ENCODE data around the gene SPAG5.
A peak's percentile ranks its signal among the peaks of the same experiment; 100 is the strongest.

SPAG5 gene

GRCh38 chr17:28572259-28573039 is 26.4 kb downstream of the SPAG5 start:
- no peak for DNase-seq

GRCh38 chr17:28571361-28572122 is 27.3 kb downstream of the SPAG5 start, which contains the start of gene PIGS:
Gene PIGS, minus strand, starts transcription at chr17:28571524. Its CDS starts 28 bp downstream, at chr17:28571496.
- peak; percentile 85 to 88 for DNase-seq

- DNase-seq, result peak in 1 of 2 experiments; percentile 31
These were observed 28.0 kb downstream of the SPAG5 start for GRCh38 chr17:28570716-28571360.

- DNase-seq, result no peak
These were observed 29.4 kb downstream of the SPAG5 start for GRCh38 chr17:28569446-28569845.

GRCh38 chr17:28567604-28568003 is 31.2 kb downstream of the SPAG5 start:
- no peak for DNase-seq

- DNase-seq, result no peak
These were observed 35.4 kb downstream of the SPAG5 start for GRCh38 chr17:28563475-28563874.

GRCh38 chr17:28555022-28555421 is 43.8 kb downstream of the SPAG5 start:
- DNase-seq, result no peak

- no peak for DNase-seq
These were observed 44.3 kb downstream of the SPAG5 start for GRCh38 chr17:28554565-28554964.

- no peak for DNase-seq
These were observed 45.8 kb downstream of the SPAG5 start for GRCh38 chr17:28553000-28553505.

- peak; percentile 59 to 69 for DNase-seq
These were observed 46.4 kb downstream of the SPAG5 start, which contains the start of gene UNC119 for GRCh38 chr17:28552176-28552999. Gene UNC119, minus strand, starts transcription at chr17:28552624. Its CDS starts 67 bp downstream, at chr17:28552557.

GRCh38 chr17:28551421-28552175 is 47.2 kb downstream of the SPAG5 start:
- DNase-seq, result no peak

- DNase-seq, result no peak
These were observed 48.0 kb downstream of the SPAG5 start for GRCh38 chr17:28550858-28551257.

GRCh38 chr17:28549236-28550132 is 49.3 kb downstream of the SPAG5 start:
- DNase-seq, result peak; percentile 31

- DNase-seq, result no peak
These were observed 50.3 kb downstream of the SPAG5 start for GRCh38 chr17:28548417-28549130.

- peak; percentile 44 to 48 for DNase-seq
These were observed 51.0 kb downstream of the SPAG5 start for GRCh38 chr17:28547623-28548416.

GRCh38 chr17:28547096-28547622 is 51.7 kb downstream of the SPAG5 start:
- no peak for DNase-seq

- DNase-seq, result no peak
These were observed 52.9 kb downstream of the SPAG5 start for GRCh38 chr17:28545787-28546415.

GRCh38 chr17:28545141-28545503 is 53.7 kb downstream of the SPAG5 start:
- DNase-seq, result no peak
